Small intestine (tissue), 7 donors: Measurements from ENCODE around the gene DDR2. TPM values are rescaled to one million over a fixed set of nuclear protein-coding genes. Genes with fewer than 3 reads are reported as not detected.
"Not testable (repeated sequence)": the region's sequence is repeated elsewhere in the genome, so short reads cannot be mapped to it uniquely, and the experiment has no call there.

Source experiments
- DNase-seq, 2 donors: peaks; one replicate each; pipeline versions ENCODE4 v3.0.0 to v3.0.0-alpha.2; 2013
- FAIRE-seq: peaks from 2 replicates; lab custom pipeline; 2012; peaks lifted over from hg19 to GRCh38; lab: Jason Lieb, UNC
- H3K27ac ChIP-seq, 3 donors: one replicate each; pipeline ENCODE4 v1.5.1; 2013; ENCODE audit warnings: low read length in 2 of 3, mild to moderate bottlenecking in 2 of 3, control low read depth in 1 of 3, inconsistent platforms in 1 of 3, low read depth in 1 of 3, moderate library complexity in 1 of 3
- H3K27me3 ChIP-seq, 3 donors: one replicate each; pipeline ENCODE4 v1.6.1; 2013; ENCODE audit warnings: low read length in 3 of 3, inconsistent platforms in 1 of 3; ENCODE audit not compliant: control insufficient read depth in 3 of 3, insufficient read depth in 3 of 3
- H3K36me3 ChIP-seq, 3 donors: one replicate each; pipeline ENCODE4 v1.6.1; 2013; ENCODE audit warnings: low read length in 3 of 3, inconsistent platforms in 1 of 3, low read depth in 1 of 3, mild to moderate bottlenecking in 1 of 3, moderate library complexity in 1 of 3; ENCODE audit not compliant: control insufficient read depth in 3 of 3, insufficient read depth in 2 of 3
- H3K4me1 ChIP-seq, 3 donors: one replicate each; pipeline ENCODE4 v1.6.1; 2013; ENCODE audit warnings: low read length in 2 of 3, inconsistent platforms in 1 of 3, low read depth in 1 of 3, mild to moderate bottlenecking in 1 of 3, moderate library complexity in 1 of 3; ENCODE audit not compliant: control insufficient read depth in 3 of 3, insufficient read depth in 2 of 3
- H3K4me3 ChIP-seq, 3 donors: one replicate each; pipeline ENCODE4 v1.5.1; 2013; ENCODE audit warnings: low read length in 3 of 3, control low read depth in 1 of 3, inconsistent platforms in 1 of 3, low read depth in 1 of 3, mild to moderate bottlenecking in 1 of 3, moderate library complexity in 1 of 3
- H3K9me3 ChIP-seq, 2 donors: one replicate each; pipeline ENCODE4 v1.6.1; 2013; ENCODE audit warnings: low read depth in 1 of 2, low read length in 1 of 2; ENCODE audit not compliant: control insufficient read depth in 2 of 2, insufficient read depth in 1 of 2
- WGBS, 3 donors: extraction: QIAGEN DNeasy Blood & Tissue Kit; methylation state at CpG; one replicate each; pipeline ENCODE4 v1.1.7; 2013; 5-methylcytosine and 5-hydroxymethylcytosine counted together
- polyA plus RNA-seq, 4 donors: library from polyadenylated mRNA; stranded (reverse) in 3 of 4; unstranded in 1 of 4; fragments of 200-250 nt in 3 of 4; fragments of 120-200 nt in 1 of 4; gene quantifications; one replicate each; pipeline versions ENCODE4 v1.2.1 to v1.2.3, GENCODE V29; 2013
- donor health status: healthy with polysubstance abuse.
- donor health status: control.
- donor health status: control.
- donor health status: Bipolar disorder and iron deficiency.
- donor health status: healthy.

DDR2 gene
- polyA plus RNA-seq, 4 donors: 0.89 to 11.1 (median 5.3) TPM

GRCh38 chr1:162726555-162726954, 94.3 kb downstream of the DDR2 start:
- Histone ChIP-seq H3K36me3 (no peaks in the 10 kb centered on the region), H3K4me1 (peaks cover 0 to 6% (median 0%) of the 10 kb centered on the region in 3 donors), H3K4me3 (no peak overlapping the region), H3K9me3 (no peaks in the 10 kb centered on the region), H3K27me3 (no peaks in the 10 kb centered on the region), H3K27ac (no peak overlapping the region)
- FAIRE-seq: no peak
- DNase-seq: peak in 1 of 2 donors; percentile 28
- WGBS, 3 donors: 87 to 91% (median 90%) methylated on average over 3 of the region's 3 CpGs

DNA sequence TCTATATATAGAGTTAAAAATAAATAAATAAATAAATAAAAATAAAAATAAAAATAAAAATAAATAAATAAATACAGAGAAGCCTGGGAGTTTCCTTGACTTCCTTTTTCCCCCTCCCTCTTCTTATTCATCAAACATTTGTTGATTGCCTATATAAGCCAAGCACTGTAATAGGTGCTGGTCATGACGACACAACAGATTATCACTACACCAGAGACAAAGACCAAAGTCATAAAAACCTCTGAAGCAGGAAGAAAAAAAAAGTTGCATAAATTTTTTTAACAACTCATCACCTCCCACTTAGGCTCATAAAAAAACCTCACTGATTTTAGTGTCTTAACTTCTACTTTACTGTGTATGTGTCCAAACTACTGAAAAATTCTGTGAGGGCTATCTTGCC, 95.2 kb downstream of the DDR2 start:
- DNase-seq, H3K27me3 ChIP-seq, H3K4me1 ChIP-seq, H3K36me3 ChIP-seq, H3K4me3 ChIP-seq, FAIRE-seq, H3K9me3 ChIP-seq, H3K27ac ChIP-seq: not testable (repeated sequence)
- WGBS, 3 donors: no CpG with 5 or more reads among the region's 1 CpG

DNA sequence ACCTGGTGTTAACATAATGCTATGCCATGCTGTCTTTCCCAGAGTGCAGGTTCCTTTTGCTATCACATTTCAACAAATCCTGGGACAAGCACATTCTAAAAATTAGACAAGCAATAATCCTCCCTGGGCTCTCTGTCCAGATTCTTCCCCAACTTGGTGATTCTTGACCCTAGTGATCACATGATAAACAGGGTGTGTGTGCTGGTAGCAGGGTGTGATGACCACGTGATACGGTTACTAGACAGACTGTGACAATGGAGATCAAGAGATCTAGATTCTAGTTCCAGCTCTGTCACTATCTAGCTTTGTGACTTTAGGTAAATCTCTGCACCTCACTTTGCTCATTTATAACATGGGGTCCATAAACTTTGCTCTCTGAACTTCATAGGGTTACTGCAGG, 96.3 kb downstream of the DDR2 start:
- H3K36me3 ChIP-seq: no peaks in the 10 kb centered on the region
- no peak overlapping the region for H3K4me3 ChIP-seq
- no peak for FAIRE-seq
- 20 to 62% (median 60%) methylated on average over 2 of the region's 2 CpGs for WGBS, 3 donors
- no peaks in the 10 kb centered on the region for H3K9me3 ChIP-seq
- DNase-seq: peak; percentile 53 to 60
- peaks cover 0 to 8% (median 0%) of the 10 kb centered on the region in 3 donors for H3K4me1 ChIP-seq
- no peaks in the 10 kb centered on the region for H3K27me3 ChIP-seq
- H3K27ac ChIP-seq: peak overlapping the region in 1 of 3 donors; percentile 42

- not testable (repeated sequence) for H3K36me3 ChIP-seq, DNase-seq, H3K27me3 ChIP-seq, H3K9me3 ChIP-seq, FAIRE-seq, H3K4me3 ChIP-seq, H3K4me1 ChIP-seq
- no CpG with 5 or more reads among the region's 1 CpG for WGBS, 3 donors
- H3K27ac ChIP-seq: peak overlapping the region in 1 of 3 donors; percentile 42
These were observed 97.0 kb downstream of the DDR2 start for GRCh38 chr1:162729195-162729774.

DNA sequence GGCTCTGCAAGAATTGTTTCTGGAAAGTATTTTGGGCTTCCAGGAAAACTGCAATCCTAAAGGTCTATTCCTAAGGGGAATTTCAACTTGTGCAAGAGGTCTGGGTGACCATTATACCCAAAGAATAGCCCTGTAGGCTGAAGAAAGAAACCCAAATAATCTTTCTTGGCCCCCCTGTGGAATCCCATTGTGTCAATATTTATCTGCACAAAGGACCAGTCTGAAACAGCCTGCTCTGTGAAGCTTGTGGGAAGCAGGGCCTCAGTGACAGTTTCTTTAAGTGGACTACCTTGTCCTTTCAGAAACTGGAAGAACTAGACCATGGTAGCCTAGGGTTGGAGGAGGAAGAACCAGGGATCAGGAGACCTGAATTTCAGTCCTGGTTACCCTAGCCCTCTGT, 99.8 kb downstream of the DDR2 start:
- H3K27me3 ChIP-seq: no peaks in the 10 kb centered on the region
- no peaks in the 10 kb centered on the region for H3K9me3 ChIP-seq
- H3K4me3 ChIP-seq: no peak overlapping the region
- H3K4me1 ChIP-seq: peaks cover 0 to 8% (median 0%) of the 10 kb centered on the region in 3 donors
- FAIRE-seq (no peak), DNase-seq (no peak)
- peak overlapping the region in 1 of 3 donors; percentile 68 for H3K27ac ChIP-seq
- no peaks in the 10 kb centered on the region for H3K36me3 ChIP-seq

DNA sequence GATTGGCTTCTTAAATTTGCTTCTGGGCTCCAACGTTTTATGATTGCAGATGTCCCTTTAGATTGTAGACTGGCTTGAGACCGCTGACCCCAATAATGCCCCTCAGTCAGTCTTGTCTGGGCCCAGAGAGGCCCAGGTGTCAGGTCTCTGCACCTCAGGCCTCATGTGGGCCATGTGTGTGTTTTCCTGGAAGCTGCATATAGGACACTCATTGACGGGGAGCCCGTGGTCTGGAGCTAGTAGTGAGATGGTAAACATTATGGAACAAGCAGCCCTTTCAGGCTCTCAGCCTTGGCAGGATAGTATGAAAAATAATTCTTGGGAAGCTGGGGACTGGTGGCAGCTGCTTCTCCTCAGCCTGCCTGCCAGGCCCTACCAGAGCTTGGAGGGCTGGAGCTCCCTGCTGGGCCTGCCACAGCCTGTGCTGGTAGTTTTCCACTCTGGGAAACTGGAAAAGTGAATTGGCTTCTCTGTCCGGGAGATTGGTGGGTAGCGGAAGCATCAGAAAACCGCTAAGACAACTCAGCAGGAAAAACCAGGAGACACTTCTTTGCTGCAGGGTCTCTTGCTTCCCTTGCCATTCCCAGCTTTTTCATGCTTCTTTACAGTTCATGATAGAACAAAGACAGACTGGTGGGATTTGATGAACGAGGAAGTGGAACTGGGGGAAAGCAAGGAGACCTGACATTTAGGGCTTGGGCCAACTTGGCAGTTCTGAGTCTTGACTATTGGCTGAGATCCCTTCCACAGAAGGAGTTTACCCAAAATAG, 100.5 kb downstream of the DDR2 start:
- no peaks in the 10 kb centered on the region for H3K9me3 ChIP-seq
- 68 to 83% (median 80%) methylated on average over 8 of the region's 8 CpGs for WGBS, 3 donors
- H3K4me3 ChIP-seq: no peak overlapping the region
- H3K27me3 ChIP-seq: no peaks in the 10 kb centered on the region
- H3K4me1 ChIP-seq: peaks cover 0 to 8% (median 0%) of the 10 kb centered on the region in 3 donors
- FAIRE-seq (no peak), DNase-seq (no peak)
- H3K36me3 ChIP-seq: no peaks in the 10 kb centered on the region
- H3K27ac ChIP-seq: peak overlapping the region in 1 of 3 donors; percentile 68

- FAIRE-seq: no peak
- 47 to 71% (median 51%) methylated on average over 1 of the region's 1 CpG for WGBS, 3 donors
- no peaks in the 10 kb centered on the region for H3K9me3 ChIP-seq
- H3K27ac ChIP-seq: peak overlapping the region in 1 of 3 donors; percentile 68
- no peaks in the 10 kb centered on the region for H3K27me3 ChIP-seq
- peaks cover 0 to 8% (median 0%) of the 10 kb centered on the region in 3 donors for H3K4me1 ChIP-seq
- H3K4me3 ChIP-seq: no peak overlapping the region
- DNase-seq: no peak
- no peaks in the 10 kb centered on the region for H3K36me3 ChIP-seq
These were observed 101.0 kb downstream of the DDR2 start for GRCh38 chr1:162733336-162733590.

DNA sequence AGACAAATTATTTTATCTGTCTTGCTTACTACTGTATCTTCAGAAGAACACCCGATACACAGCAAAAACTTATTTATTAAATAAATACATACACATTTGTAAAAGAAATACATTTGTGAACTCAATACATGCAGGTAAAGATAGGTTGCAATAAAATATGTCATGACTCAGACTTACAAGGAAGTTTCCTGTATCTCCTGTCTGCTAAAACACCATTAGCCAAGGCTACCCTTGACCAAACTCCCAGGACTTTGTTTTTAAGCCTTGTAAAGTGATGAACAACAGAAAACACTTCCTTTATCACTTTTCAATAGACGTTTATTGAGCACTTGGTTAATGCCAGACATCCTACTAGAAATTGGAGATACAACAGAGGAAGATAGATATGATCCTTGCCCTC, 101.8 kb downstream of the DDR2 start:
- H3K27ac ChIP-seq: no peak overlapping the region
- 53 to 66% (median 62%) methylated on average over 2 of the region's 2 CpGs for WGBS, 3 donors
- FAIRE-seq: no peak
- H3K36me3 ChIP-seq: no peaks in the 10 kb centered on the region
- peaks cover 0 to 2% (median 0%) of the 10 kb centered on the region in 3 donors for H3K4me1 ChIP-seq
- peak in 1 of 2 donors; percentile 45 for DNase-seq
- no peaks in the 10 kb centered on the region for H3K9me3 ChIP-seq
- H3K4me3 ChIP-seq: no peak overlapping the region
- no peaks in the 10 kb centered on the region for H3K27me3 ChIP-seq
